GM21381 (cell line): ENCODE measurements around the gene NME2.
"Not testable (repeated sequence)": the region's sequence is repeated elsewhere in the genome, so short reads cannot be mapped to it uniquely, and the experiment has no call there.

Experiments
- ATAC-seq: cut with Tn5 transposase; IDR thresholded peaks from one replicate; pipeline ENCODE4 v1.9.1; 2021; ENCODE audit warnings: mild to moderate bottlenecking, moderate library complexity; ENCODE audit not compliant: unreplicated experiment

Gene NME2

DNA sequence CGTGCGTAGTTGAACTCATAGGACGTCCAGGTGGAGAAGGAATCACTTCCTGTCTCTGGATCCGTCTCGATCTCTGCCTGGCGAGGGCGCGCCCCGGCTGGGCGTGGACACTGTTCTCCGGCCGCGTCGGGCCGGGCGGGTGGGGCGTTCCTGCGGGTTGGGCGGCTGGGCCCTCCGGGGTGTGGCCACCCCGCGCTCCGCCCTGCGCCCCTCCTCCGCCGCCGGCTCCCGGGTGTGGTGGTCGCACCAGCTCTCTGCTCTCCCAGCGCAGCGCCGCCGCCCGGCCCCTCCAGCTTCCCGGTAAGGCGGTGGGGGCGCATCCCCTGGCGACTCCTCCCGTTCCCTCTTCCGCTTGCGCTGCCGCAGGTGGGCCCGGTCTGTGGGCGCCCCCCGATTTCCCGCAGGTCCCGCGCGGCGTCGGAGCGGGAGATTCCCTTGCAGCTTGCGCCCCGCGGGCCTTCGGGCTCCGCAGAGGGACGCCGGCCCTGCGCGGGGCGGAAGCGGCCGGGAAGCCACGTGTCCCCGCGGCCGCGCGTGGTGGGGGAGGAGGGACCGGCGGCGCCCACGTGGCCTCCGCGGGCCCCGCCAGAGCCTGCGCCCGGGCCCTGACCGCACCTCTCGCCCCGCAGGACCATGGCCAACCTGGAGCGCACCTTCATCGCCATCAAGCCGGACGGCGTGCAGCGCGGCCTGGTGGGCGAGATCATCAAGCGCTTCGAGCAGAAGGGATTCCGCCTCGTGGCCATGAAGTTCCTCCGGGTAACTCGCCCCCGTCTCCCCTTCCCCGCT is at the start of gene NME2:
Gene NME2 (plus strand): TSS at position 214 of the 789 bp plus-strand sequence. CDS start 420 bp downstream, at position 634.
- ATAC-seq = peak; percentile 86

DNA sequence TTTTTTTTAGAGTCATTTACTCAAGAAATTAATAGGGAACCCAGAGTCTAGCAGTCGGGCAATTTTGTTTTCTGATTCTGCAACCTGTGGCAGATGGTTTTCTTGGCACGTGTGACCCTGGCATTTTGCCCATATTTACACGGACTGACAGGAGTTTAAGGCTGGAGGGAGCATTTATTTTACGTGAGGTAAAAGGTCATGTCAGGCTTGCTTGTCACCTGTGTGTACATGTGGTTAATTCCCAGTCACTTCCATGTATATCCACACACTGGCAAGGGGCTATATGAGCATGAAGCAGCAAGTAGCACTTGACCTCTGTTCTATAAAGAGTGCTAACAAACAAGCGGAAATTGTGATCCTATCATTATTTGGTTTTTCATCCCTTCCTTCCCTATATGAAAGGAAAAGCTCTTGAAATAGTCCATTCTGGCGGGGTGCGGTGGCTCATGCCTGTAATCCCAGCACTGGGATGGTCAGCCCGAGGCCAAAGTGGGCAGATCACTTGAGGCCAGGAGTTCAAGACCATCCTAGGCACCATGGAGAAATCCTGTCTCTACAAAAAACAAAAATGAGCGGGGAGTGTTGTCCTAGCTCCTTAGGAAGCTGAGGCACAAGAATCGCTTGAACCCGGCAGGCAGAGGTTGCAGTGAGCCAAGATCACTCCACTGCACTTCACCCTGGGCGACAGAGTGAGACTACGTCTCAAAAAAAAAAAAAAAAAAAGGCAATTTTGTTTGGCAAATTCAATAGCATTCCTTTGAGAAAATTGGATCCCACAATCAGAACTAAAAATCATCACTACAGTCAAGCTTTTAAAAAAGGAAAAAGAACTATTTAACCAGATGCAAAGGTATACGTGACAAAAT is 47.6 kb upstream of the NME2 start:
- no peak for ATAC-seq

DNA sequence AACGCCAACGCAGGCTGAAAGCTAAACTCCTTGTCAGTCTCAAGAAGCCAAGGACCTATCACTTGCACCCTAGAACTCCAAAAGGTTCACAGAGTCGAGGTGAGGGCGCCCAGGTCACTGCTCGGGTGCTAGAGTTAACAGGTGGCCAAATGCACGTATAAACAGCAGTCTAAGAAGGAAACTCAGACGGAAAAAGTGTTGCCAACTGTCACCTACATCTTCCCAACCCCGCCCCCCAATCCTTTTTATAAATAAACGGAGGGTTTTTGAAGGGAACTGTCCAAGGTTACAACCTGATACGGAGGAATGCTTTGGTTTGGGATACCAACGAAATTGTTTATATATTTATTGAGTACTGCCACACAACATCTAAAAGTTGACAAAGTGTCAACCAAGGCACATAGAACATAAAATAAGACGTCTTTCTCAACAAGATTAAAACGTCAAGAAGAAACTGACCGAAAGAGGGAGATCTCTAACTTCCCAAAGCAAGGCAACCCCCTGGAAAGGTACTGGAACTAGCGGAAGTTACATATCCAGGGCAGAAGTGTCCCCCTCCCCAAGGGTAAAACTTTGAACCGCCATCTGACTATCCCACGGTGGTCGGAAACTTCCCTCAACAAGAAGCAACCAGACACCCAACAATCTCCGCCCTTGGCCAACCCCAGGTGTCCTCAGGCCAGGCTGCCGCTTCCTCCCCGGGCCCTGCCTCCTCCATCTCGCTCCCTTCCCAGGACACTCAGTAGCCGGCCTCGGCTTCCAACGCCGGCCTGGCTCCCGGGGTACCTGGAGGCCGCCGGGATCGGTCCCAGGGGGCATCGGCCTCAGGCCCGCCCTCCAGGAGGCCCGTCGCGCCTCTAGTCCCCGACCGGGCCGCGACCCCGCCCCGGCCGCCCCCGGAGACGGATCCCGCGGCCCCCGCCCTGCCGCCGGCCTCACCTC is 46.5 kb upstream of the NME2 start:
- ATAC-seq = peak; percentile 16

DNA sequence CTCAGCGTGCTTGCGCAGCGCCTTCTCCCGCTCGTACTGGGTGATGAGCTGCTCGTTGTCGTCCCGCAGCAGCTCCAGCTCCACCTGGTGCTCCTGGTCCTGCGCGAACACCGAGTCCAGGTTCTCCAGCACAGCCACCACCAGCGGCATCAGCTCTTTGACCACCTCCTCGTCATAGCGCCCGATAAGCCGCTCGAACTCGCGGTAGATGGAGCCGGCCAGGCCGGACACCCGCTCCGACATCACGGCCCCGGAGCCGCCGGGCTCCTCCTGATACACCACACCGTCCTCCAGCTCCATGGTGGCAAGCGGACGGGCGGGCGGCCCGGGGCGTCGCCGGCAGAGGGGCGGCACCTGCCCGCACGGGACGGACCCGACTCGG is 45.9 kb upstream of the NME2 start:
- peak; percentile 22 for ATAC-seq

DNA sequence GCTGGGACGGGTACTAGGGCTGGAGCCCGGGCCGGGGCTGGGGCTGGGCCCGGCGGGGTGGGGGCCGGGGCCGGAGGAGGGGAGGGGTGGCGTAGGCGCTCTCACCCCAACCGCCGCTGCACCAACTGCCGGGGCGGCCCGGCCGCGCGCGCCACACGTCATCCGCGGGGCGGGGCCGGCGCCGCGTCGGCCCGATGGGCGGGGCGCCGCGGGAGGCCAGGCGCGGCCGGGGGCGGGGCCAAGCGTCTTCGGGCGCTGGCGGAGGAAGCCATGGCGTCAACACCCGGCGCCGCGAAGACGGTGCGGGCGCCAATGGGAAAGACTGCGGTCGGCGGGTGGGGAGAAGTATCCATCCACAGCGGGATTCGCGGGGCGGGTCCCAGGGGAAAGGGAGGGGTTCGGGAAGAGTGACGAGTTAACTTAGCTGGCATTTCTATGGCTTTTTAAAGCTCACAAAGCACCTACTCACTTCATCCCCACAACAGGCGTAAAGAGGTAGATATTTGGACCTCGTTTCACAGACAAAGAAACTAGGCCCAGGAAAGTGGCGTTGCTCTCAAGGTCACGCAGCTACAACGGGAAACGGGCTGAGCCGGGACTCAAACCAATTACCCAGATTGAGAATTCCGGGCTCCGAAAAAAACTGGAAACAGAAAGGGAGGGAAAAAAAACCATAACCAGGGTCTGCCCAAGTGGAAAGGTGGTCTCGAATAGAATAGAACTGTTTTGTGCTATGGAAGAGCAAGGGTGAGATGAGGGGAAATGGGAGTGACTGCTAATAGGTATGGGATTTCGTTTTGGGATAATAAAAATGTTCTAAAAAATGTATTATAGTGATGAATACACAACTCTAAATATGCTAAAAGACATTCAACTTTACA is 45.2 kb upstream of the NME2 start, which contains the start of gene SPAG9:
Gene SPAG9 (minus strand): TSS at position 130 of the 881 bp plus-strand sequence. CDS start 212 bp downstream, outside the sequence.
- peak; percentile 69 for ATAC-seq

DNA sequence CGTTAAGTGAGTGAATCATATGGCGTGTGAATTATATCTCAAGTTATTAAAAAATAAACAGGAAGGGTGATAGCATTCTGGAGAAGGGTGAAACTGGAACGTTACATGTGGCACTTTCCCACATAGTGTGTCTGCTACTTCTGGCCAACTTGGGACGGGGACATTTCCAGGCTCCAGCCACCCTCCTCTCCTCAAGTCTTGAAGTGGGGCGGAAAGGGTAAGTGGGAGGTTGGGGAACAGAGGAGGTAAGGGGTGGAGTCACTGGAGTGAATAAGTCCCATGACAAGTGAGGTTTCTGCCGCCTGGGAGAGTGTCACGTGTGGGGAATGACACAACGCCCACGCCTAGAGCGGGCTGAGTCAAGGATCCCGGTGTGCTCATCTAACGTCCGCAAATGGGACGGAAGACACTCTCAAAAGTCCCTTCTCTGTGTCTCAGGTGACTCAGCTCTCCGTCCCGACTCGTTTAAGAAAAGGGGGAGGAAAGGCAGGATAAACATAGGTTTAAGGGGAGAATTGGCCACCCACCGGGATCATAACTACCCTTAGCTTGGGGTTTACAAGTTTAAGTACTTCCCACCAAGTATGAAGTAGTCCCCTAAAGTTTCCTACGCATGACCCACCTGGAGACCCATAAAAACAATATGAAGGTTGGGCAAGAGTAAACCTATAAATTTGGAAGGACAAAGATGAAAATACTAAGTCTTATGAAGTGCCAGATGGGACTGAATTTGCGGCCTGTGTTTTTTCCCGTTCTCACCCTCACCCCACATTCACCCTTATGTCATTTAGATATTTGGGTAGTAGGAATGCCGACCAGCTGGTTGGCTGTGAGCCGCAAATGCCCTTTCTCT is 44.4 kb upstream of the NME2 start:
- ATAC-seq = peak; percentile 38

DNA sequence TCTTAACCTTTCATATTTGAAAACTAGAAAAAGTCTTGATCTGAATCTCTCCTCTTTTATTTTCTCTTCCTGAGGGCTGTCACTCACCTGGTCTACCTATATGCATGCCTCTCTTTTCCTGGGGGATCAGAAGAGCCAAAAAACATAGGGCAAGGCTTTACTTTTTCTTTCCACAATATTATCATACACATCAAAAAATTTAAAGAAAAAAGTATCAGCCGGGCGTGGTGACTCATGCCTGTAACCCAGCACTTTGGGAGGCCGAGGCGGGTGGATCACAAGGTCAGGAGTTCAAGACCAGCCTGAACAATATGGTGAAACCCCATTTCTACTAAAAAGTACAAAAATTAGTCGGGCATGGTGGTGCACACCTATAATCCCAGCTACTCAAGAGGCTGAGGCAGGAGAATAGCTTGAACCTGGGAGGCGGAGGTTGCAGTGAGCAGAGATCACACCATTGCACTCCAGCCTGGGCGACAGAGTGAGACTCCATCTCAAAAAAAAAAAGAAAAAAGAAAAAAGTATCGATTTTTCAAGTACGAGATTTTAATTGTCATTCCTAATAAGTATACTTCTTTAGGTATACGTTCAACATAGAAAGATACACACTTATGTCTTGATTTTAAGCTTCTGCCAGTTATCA is 43.6 kb upstream of the NME2 start:
- ATAC-seq = not testable (repeated sequence)

DNA sequence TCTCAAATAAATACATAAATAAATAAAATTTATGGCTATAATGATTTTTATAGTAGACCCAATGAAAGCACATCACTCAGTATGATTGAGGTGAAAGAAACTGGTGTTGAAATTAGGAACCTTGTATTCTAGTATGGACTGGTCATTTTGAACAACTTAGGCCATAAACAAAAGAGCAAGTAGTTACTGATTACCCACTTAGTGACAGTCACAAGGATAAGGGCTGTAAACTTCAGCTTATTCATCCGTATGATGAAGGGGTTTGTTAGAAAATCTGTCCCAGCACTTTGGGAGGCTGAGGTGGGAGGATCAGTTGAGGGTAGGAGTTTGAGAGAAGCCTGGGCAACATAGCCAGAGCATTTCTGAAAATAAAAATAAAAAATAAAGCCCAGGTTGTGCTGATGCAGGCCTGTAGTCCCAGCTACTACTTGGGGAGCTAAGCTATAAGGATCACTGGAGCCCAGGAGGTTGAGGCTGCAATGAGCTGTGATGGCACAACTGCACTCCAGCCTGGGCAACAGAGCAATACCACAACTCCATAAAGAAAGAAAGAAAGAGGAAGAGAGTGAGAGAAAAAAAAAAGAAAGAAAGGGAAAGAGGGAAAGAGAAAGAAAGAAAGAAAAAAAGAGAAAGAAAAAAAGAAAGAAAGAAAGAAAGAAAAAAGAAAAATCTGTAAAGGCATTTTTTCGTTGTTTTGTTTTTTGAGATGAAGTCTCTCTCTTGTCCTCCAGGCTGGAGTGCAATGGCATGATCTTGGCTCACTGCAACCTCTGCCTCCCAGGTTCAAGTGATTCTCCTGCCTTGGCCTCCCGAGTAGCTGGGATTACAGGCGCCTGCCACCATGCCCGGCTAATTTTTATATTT is 41.3 kb upstream of the NME2 start:
- ATAC-seq = no peak

DNA sequence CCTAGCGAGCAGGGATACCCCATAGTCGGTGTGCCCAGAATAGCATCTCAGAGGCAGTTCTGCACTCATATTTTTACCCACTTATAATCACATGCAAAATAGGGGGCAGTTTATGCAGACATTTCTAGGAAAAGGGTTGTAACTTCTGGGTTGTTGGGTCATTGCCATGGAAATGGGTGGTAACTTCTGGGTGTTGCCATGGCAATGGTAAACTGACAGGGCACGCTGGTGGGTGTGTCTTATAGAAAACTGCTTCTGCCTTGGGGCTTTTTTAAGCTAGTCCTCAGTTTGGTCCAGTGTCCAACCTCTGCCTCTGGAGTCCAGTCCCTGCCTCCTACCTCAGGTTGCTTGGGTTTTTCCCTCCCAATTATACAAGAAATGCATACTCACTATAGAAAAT is 38.1 kb upstream of the NME2 start:
- ATAC-seq = no peak

DNA sequence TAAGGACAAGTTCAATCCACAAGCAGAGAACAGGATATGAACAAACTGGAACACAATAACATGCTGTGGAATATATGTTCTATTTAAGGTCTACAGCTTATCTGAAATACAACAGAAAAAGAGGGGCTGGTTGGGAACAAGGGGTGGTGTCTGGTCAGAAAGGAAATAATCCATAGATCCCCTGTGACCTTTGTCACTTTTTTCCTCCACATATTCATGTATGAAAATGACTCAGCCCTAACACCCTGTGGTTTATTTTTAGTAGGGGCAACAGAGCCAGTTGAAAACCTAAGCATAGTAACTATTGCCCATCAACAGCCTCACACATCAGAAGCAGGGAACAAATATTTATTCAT is 33.3 kb upstream of the NME2 start:
- ATAC-seq = no peak

DNA sequence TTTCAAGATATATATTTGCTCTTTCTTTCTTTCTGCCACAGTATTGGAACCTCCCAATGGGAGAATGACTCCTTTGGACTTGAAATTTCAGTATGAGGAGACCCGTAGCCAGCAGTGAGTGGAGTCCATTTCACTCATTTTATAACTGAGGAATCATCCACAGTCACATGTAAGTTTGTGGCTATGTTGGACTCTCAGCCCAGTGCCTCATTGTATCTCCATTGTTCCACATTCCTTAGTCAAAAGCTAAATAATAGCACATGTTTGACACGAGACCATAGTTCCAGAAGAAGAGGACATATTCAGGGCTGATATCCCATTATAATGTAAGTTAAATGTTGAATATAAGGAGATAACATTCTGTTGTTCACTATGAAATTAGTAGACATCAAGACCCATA is 32.8 kb upstream of the NME2 start:
- no peak for ATAC-seq

DNA sequence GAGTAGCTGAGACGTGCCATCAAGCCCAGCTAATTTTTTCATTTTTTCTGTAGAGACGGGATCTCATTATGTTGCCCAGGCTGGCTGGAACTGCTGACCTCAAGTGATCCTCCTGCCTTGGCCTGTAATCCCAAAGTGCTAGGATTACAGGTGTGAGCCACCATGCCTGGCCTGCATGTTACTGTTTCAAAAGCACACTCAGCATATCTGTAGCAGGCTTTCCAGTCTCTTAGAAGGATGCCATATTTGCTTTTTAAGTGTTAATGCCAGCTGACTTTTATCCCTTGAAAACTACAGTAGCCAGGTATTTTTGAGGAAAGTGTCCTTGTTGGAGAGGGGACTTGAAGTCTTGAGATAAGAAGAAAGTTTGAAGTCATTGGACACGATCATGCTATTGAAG is 30.3 kb upstream of the NME2 start:
- no peak for ATAC-seq

DNA sequence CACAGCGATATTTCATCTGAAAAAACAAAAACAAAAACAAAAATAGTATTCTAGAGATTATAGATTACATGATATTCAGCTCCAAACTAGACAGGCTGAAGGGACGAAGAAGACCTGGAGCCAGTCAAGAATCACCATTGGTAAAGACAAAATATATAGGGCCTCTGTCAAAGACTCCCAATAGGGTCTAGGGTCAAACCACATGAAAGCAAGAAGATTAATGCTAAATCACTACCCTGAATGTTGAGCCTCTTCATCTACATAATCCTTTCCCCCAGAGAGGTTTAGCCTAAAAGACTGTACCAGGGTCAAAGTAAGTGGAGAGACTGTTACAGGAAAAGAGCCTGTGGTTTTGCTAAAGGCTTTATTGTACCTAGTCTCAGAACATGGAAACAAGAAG is 23.6 kb upstream of the NME2 start:
- ATAC-seq = no peak

DNA sequence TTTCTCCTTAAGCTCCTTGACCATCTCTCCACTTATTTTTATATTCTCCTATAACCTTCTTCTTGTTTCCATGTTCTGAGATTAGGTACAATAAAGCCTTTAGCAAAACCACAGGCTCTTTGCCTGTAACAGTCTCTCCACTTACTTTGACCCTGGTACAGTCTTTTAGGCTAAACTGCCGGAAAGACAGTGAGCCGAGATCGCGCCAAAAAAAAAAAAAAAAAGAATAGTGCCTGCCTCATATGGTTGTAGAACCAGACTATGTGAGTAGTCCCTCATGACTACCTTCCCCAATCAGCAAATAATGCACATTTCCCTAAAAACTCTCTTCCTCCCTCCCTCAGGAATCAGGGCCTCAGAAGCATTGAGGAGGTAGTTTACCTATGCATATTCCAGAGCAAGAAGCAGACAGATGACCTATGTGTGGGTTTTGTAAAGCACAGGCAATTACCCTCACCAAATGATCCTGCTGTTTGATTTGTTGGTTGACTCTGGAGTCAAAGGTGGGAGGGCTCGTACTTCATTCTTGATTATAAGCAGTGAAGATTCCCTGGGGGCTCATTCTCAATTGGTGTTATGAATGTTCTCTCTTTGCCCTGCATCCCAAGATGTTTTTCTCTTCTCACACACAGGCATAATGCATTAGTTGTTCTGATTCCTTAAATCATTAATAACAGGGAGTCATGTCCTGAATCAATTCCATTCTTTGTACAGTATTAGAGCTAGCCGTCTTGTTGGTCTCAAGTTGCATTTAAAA is 21.8 kb upstream of the NME2 start:
- ATAC-seq = no peak

DNA sequence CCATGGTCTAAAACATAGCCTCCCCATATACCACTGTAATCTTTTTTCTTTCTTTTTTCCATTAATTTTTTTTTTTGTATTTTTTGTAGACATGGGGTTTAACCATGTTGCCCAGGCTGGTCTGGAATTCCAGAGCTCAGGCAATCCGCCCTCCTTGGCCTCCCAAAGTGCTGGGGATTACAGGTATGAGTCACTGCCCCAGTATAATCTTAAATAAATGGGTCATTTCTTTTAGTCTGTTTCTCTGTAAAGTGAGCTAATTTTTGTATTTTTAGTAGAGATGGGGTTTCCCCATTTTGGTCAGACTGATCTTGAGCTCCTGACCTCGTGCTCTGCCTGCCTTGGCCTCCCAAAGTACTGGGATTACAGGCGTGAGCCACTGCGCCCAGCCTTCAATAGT is 18.6 kb upstream of the NME2 start:
- ATAC-seq = no peak

DNA sequence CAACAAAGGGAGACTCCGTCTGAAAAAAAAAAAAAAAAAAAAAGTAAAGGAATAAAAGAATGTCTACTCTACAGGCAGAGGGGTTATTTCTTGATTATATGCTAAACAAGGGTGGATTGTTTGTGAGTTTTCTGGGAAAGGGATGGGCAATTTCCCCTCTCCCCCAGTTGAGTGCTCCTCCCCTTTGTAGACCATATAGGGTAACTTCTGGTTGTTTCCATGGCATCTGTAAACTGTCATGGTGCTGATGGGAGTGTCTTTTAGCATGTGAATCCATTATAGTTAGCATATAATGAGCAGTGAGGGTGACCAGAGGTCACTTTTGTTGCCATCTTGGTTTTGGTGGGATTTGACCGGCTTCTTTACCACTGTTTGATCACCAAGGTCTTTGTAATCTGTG is 17.0 kb upstream of the NME2 start:
- no peak for ATAC-seq

DNA sequence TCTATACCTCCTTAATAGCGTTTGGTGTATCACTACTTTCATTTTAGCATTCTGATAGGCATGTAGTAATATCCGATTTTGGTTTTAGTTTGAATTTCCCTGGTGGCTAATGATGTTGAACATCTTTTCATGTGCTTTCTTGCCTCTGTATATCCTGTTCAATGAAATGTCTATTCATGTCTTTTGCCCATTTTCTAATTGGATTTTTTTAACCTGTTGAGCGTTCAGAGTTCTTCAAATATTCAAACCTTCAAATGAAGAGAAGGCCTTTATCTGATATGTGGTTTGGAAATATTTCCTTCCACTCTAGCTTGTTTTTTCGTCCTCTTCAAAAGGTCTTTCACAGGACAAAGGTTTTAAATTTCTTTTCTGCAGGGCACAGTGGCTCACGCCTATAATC is 15.3 kb upstream of the NME2 start:
- ATAC-seq = no peak
